ENCODE results near the gene STARD13.

GRCh38 chr13:33119856-33120543 lies 165.6 kb downstream of the STARD13 start:
- no peak for TF ChIP-seq CTCF (IDR thresholded peaks at IDR 0.05)
- no peak for TF ChIP-seq POLR2A (IDR thresholded peaks at IDR 0.05)
